Dermis blood vessel endothelial cell (primary cell): ENCODE data around the gene TCF15. TPM values are rescaled to one million over a fixed set of nuclear protein-coding genes. Genes with fewer than 3 reads are reported as not detected.
"Not testable (repeated sequence)": the region's sequence is repeated elsewhere in the genome, so short reads cannot be mapped to it uniquely, and the experiment has no call there.

Source experiments
- DNase-seq: peaks from one replicate; pipeline ENCODE4 v3.0.0; 2010
- total RNA-seq: library from RNA; depleted of rRNA; stranded (reverse); fragments of >200 nt; gene quantifications from 2 replicates; pipeline ENCODE4 v1.2.3, GENCODE V29; 2014

Gene TCF15
- total RNA-seq, 1 donor from 2014 or later, result 2.0 TPM

DNA sequence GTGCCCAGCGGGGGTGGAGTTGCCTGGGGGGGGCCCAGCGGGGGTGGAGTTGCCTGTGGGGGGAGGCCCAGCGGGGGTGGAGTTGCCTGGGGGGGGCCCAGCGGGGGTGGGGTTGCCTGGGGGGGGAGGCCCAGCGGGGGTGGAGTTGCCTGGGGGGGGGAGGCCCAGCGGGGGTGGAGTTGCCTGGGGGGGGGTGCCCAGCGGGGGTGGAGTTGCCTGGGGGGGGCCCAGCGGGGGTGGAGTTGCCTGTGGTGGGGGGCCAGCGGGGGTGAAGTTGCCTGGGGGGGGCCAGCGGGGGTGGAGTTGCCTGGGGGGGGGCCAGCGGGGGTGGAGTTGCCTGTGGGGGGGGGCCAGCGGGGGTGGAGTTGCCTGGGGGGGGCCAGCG is 31.9 kb upstream of the TCF15 start:
- not testable (repeated sequence) for DNase-seq

GRCh38 chr20:641516-641875 is 31.4 kb upstream of the TCF15 start:
- peak; percentile 21 for DNase-seq

DNA sequence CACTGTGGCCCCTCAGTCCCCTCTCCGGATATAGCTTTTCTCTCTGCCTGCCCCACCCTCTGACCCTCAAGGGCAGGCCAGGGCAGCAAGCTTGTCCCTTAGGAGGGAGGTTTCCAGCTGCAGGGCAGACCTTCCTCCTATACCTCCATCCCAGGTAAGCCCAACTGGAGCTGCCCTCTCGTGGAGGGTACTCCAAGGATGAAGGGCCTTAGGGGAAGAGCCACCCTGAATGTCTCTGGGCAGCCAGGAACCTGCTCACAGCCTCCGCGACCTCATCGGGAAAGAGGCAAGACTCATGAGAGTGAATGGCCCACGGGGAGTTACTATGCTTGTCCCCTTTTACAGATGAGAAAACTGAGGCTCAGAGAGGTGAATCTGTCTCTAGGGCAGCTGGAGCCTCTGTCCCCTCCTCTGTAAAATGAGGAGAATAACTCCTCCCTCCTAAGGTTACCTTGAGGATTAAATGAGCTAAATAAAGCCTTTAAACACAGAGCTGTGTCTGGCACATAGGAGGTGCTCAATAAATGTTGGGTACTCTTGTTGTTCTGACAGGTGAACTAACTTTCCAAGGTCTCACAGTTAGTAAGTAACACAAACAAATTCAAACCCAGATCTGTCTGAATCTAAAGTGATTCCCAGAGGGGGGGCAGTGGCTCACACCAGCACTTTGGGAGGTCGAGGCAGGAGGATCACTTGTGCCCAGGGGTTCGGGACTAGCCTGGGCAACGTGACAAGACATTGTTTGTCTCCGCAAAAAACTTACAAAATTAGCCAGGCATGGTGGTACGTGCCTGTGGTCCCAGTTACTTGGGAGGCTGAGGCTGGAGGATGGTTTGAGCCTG is 30.8 kb upstream of the TCF15 start:
- no peak for DNase-seq

DNA sequence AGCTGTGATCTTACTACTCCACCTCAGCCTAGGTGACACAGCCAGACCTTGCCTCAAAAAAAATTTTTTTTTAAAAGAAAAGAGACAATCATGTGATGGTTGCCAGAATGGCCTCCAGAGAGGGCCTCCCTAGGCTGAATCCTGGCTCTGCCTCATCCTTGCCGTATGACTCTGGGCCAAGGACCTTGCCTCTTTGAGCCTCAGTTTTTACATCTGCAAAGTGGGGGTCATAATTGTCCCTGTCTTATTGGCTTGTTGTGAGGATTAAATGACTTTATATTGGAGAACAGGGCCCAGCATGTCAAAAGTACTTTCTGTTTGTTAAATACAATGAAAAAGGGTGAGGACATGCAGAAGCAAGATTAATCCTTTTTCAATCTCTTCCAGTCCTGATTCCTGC is 28.5 kb upstream of the TCF15 start:
- no peak for DNase-seq

- DNase-seq, result no peak
These were observed 27.4 kb upstream of the TCF15 start for GRCh38 chr20:637559-637958.

DNA sequence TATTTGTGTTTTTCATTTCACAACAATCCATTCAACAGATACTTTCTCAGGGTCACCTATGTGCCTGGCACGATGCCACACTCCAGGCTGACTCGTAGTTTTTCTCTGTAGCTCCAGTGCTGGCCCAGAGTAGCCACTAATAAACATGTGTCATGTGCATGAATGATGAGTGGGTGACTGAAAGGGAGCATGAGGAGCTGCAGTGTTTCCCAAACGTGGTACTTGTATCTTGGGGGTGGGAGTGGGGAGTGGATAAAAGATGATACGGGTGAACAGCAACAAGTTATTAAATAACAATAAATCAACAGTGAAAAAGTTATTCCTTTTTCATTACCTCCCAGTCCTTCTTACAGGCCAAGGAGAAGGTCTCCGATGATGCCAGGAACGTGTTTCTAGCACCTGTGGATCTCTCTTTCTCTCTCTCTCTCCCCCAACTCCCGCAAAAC is 25.8 kb upstream of the TCF15 start:
- no peak for DNase-seq

GRCh38 chr20:635028-635892 is 25.2 kb upstream of the TCF15 start:
- no peak for DNase-seq

- no peak for DNase-seq
These were observed 24.2 kb upstream of the TCF15 start for GRCh38 chr20:634148-634925.

DNA sequence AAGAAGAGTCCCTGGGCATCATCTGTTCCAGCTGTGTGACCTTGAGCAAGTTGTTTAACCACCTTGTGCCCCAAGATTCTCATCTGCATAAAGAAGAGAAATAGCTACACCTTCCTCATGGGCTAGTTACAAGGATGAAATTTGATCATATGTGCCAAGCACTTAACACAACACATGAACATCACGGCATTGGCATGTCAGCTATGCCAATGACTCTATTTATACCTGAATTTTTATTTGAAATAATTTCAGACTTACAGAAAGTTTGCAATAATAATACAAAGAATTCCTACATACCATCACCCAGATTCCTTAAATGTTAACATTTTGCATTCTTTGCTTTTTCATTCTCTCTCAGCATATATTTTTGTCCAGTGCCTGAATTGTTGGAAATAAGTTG is 21.0 kb upstream of the TCF15 start:
- DNase-seq, result no peak

DNA sequence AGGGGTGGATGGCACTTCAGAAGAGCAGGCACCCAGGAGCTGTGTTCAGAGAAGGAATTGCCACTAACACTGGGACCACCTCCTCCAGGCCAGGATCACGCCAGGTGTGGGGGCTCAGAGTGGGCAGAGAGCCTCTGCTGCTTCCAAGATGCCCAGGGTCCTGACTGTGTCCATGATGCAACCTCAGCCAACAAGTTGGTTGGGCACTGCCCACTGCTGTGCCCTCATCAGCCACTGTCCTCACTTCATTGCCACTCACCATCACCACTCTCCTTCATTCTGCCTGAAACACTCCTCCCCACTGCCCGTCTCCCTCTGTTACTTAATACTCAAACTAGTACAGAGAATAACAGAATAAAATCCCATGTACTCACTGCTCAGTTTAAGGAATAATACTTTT is 16.5 kb upstream of the TCF15 start:
- no peak for DNase-seq

GRCh38 chr20:625360-625932 is 15.3 kb upstream of the TCF15 start:
- DNase-seq, result peak; percentile 78

GRCh38 chr20:623704-624103 is 13.6 kb upstream of the TCF15 start:
- DNase-seq, result no peak

DNA sequence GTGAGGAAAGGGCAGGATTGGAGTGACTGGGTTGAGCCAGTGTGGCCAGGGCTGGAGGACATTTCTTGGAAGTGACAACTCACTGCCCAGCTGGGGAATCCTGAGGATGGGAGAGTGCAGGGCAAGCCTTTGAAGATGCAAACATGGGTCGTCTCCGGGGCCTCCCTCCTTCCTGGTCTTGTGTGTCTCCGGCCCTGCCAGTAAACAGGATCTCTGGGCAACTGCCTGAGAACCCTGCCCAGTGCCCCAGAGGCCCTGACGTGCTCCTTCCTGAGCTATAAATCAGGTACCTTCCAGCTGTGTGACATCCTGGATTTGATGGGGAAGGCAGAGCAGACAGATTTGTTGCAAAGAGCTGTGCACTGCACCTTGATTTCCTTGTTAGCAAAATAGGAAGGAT is 12.9 kb upstream of the TCF15 start:
- DNase-seq, result no peak

DNA sequence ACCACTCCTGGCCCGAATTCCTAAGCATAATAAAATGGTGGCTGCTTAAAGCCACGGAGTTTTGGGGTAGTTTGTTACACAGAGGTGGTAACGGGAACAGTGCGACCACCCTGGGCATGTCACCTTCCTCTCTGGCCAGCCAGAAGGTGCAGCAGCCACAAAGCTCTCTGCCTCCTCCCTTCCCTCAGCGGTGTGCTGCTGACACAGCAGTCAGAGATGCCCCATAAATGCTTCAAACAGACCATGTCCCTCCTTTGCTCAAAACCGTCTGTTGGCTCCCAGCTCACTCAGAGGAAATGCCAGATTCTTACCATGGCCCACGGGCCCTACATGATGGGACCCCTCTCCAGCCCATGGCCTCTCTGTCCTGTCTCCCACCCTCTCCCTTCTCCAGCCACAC is 12.1 kb upstream of the TCF15 start:
- no peak for DNase-seq

- peak; percentile 41 for DNase-seq
These were observed 11.1 kb upstream of the TCF15 start for GRCh38 chr20:621125-621756.

DNA sequence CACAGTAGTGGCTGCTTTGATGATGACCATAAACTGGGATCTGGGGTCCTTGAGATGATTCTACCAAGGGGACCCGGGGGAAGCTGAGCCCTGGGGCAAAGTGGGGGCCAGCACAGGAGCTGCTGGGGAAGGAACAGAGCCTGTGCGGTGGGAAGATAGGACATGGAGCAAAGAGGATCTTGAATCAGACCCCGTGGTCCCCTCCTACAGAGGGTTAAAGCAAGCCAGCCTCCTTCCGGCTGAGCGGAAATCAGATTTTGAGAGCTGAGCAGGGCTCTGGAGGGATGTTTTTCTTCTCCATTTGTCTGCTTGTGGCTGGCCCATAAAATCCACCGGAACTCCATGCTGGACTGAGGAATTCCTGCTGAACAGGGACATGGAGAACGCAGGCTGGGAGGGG is 10.1 kb upstream of the TCF15 start:
- no peak for DNase-seq

GRCh38 chr20:618980-619379 is 8.9 kb upstream of the TCF15 start:
- no peak for DNase-seq

DNA sequence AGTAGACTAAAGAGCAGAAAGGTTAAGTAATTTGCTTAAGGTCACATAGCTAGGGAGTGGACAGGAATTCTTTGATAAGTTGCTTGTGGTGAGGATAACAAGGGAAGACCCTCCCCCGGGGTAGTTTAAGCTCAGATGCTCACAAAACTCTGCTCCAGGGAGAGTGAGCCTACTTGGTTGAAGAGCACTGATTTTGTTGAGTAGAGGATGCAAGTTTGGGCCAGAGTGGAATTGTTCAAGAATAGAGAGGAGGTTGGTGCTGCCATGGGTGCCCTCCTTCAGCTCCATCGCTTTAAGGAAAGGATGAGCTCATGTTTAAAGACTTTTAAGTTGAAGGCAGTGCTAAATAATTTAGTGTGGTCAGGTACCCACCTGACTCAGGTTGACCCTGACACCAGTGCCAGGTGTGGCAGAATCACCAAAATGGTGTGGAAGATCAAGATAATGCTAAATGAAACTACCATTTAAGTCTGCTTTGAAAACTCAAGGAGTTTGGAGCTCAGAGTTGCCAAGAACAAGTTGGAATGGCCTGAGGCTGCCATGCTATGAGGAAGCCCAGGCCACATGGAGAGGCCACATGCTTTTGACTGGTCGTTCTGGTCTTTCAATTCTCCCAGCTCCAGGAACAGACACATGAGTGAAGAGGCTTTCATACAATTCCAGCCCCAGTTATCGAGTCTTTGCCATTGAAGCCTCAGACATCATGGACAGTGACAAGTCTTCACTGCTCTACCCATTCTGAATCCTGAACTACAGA is 8.0 kb upstream of the TCF15 start:
- no peak for DNase-seq

DNA sequence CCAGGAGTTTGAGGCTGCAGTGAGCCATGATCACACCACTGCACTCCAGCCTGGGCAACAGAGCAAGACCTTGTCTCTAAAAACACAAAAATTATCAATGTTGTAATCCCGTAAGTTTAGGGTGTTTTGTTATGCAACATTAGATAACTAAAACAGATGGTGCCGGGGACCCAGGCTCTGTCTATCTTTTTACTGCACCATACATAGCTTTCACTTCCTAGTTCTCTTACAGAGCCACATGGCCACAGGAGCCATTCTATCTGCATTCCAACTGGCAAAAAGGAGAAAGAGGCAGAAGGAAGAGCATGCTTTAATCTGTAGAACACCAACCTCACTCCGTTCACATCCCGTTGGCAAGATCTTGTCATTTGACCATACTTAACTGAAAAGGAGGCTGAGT is 5.4 kb upstream of the TCF15 start:
- DNase-seq, result no peak

- DNase-seq, result peak; percentile 26
These were observed 1.7 kb upstream of the TCF15 start for GRCh38 chr20:611843-612185.

DNA sequence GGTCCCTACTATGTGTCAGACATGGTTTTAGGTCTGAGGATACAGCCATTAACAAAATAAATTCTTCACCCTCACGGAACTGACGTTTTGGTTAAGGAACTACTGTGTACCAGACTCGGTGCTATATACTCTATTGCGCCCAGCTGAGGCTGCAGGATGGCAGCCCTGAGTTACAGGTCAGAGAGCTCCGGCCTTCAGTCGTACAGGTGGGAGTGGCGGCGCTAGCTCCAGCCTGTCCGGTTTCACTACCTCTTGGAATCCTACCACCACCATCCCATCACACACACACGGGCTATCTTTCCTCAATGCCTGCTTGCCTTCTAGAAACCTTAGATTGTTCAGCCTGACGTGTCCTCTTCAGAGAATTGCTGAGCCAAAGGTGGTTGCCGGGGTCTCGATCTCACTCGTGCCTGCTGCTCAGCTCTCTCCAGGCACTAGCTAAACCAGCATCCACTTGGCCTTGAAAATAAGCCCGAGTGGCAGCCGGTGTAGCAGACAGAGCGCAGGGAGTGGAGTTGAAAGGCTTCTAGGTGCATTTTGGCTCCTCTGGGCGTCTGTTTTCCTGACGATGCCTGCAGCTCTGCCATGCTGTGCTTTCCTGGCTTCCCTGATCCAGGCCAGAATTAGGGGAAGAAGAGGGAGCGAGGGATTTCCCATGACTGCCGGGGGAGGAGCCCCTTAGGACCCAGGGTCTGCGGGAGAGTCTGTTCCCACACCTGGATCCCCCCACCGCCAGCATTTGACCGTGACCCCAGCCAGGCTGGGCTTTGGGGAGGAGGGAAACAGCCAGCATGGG is 1.1 kb upstream of the TCF15 start:
- no peak for DNase-seq
